HG03097 (cell line): ENCODE results near the gene IFNGR1.
A peak's percentile ranks its signal among the peaks of the same experiment; 100 is the strongest.
"Not testable (repeated sequence)": the region's sequence is repeated elsewhere in the genome, so short reads cannot be mapped to it uniquely, and the experiment has no call there.

Source experiments
- ATAC-seq: cut with Tn5 transposase; IDR thresholded peaks from one replicate; pipeline ENCODE4 v1.9.1; 2021; ENCODE audit not compliant: unreplicated experiment, low FRiP score

The IFNGR1 gene

DNA sequence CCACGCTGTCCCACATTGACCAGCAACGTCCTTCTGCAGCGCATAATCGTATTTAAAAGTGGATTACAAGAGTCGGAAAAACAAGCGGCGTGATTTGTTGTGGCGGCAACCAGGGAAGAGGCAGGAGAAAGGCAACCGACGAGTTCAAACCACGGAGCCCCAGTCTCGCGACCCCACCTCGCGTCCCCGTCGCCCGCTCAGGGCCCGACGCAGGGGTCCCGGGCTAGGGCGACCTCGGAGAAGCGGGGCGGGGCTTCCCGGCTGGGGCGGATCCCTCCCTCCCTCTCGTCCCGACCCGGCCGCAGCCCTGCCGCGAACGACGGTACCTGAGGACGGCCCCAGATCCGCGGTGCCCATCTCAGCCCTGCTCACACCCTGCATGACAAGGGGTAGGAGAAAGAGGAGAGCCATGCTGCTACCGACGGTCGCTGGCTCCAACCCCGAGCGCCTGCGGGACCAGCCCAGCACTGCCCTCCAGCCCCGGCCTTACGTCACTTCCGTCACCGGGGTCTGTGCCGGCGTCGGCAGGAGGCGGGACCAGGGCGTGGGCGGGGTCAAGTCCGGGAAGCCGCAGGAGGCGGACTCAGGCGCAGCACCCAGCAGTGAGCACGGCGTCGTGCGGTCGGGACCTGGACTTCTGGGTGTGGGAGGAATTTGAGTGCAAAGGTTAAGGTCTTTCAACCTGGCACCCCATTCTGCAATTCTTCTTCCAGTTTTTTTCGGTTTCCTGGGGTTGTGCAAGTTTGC lies at the start of gene IFNGR1:
TSS of gene IFNGR1 (minus strand) at position 469 of the 747 bp plus-strand sequence. CDS start at position 411, 58 bp downstream.
- ATAC-seq: peak; percentile 88

DNA sequence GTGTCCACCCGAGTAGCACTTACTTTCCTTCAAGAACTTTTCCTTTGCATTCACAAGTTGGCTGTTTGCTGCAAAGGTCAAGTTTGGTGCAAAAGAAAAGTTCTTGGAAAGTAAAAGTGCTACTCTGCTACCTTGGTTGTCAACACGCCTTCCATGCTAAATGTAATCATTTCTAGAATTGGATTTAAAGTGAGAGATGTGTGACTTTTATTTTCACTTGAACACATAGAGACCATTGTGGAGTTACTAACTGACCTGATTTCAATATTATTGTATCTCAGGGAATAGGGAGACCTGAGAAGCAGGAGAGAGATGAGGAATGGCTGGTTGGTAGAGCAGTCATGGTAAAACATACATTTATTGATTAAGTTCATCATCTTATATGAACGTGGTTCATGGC lies 49.7 kb upstream of the IFNGR1 start:
- ATAC-seq: no peak

DNA sequence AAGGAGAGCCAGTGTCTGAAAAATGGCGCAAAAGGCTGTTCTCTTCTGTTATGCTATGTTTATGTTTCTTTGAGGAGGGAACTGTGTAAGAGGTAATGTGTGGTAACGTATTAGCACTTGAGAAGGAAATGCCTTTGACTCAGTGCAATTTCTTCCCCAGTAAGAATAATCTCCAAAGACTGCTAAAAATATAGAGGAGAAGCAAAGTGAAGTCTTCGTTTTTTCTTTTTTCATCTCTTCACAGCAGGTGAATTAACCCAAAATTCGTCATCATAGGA lies 47.1 kb upstream of the IFNGR1 start:
- no peak for ATAC-seq

DNA sequence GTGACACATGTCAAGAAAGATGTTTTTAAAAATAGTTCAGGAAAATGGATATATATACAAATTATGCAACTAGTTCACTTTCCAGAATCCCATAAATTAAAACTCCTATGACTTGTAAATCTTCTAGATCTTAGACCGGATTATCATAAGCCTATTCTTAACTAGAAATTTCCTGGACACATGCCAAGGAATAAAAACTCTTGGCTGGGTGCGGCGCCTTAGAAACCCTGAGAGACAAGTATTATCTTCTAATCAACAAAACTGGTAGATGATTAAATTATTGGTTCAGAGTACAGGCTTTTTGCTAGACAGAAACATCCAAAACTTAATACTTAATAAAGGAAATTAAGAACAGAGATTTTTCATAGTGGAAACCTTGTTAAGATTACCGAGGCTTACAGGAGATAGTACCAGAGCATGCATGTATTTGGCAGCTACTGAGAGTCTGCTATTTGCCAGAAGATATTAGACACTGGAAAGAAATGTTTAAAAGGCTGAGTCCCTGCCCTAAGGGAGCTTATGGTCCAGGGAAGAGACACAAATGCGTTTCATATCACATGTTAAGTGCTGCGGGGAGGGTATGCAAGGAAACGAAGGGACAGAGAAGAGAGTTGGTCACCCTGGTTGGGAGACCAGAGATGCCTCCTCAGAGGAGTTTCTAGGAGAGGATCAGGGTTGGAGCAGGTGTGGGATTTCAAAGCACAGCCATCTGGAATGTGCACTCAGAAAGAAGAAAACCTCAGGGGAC lies 46.5 kb upstream of the IFNGR1 start:
- no peak for ATAC-seq

DNA sequence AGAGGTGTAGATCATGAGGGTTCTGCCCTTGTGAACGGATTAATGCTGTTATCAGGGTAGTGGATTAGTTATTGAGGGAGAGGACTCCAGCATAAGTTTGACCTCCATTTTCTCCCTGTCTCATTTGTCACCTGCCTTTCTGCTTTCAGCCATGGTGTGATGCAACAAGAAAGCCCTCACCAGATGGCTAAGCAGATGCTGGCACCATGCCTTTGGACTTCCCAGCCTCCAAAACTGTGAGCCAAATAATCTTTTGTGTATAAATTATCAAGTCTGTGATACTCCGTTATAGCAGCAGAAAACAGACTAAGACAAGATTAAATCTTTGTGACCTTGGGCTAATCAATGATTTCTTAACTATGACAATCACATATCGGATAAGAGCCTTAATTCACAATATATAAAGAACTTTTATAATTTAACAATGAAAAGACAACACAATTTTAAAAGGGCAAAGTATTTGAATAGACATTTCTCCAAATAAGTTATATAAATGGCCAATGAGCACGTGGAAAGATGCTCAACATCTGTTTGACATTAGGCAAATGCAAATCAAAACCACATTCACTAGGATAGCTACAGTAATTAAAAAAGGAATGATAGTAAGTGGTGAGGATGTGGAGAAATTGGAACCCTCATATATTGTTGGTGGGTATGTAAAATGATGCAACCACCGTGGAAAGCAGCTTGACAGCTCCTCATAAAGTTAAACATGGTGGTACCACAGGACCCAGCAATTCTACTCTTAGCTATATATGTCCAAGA lies 45.3 kb upstream of the IFNGR1 start:
- no peak for ATAC-seq

DNA sequence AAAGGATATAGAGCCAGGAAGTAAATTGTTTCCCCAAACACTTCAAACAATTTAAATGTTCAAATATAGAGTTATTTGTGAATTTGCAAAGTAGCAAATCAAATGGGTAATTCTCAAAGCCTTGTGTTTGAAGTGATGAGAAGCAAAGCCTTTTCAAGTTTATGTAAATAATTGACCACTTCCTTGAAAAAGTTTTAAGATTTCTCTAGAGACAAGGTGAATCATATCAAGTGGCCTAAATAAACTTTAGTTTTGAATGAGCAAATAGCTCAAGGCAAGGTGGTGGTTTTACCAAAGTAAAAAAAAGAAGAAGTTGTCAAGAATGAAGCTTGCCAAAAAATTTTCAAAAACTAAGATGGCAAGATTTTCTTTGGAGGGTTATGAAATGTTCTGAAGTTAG lies 42.6 kb upstream of the IFNGR1 start:
- no peak for ATAC-seq

DNA sequence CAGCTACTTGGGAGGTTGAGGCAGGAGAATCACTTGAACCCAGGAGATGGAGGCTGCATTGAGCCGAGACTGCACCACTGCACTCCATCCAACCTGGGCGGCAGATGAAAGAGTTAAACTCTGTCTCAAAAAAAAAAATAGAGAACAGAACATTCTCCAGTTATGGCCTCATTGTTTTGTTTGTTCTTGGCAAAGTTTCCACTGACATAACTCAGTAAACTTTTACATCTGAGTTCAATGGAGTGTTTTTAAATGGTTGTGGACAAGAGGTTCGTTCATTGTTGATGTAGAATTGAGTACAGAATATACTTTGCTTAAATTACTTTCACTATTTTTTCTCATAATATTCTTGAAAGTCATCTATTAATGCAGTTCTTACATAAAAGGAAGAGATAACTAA lies 42.2 kb upstream of the IFNGR1 start:
- no peak for ATAC-seq

DNA sequence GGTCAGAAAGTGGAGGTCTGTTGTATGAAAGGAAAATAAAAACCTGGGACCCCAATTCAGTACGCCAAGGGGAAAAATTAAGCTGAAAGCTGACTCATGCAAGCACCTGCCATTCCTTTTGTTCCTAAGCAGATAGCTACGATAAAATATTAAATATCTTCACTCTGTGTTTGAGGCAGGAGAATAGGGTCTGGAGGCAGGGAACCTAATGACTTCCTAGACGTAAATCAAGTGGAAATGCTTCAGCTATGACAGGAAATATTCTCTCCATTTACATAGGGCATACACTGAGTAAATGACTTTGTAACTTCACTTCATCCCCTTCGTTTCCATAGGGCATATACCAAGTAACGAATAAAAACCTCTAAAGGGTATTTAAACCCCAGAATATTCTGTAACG lies 41.0 kb upstream of the IFNGR1 start:
- ATAC-seq: no peak

DNA sequence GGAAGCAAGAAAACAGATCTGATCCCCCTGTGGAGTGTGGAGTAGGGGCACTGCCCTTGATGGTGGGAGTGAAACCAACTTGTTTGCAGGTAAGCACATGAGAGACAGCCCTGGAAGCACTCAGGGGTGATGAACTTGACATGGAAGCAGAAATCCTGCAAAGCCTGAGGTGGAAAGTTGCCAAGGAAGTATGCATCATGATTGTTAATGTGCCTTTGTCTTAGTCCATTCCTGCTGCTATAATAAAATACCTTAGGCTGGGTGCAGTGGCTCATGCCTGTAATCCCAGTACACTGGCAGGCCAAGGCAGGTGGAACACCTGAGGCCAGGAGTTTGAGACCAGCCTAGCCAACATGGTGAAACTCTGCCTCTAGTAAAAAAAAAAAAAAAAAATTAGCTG lies 40.2 kb upstream of the IFNGR1 start:
- ATAC-seq: no peak

DNA sequence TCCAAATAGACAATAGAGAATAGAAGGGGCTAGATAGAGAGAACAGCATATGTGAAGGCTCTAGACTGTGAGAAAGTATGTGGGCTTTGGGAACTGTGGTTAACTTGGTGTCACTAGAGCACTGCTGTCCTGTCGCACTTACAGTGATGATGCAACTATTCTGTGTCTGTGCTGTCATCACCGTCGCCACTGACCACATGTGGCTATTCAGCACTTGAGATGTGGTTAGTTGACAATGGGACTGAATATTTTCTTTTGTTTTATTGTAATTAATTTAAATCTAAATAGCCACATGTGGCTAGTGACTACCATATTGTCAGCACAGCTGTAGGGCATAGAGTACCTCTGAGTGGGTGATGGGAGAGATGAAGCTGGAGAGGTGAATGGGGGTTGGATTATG lies 39.0 kb upstream of the IFNGR1 start:
- no peak for ATAC-seq

DNA sequence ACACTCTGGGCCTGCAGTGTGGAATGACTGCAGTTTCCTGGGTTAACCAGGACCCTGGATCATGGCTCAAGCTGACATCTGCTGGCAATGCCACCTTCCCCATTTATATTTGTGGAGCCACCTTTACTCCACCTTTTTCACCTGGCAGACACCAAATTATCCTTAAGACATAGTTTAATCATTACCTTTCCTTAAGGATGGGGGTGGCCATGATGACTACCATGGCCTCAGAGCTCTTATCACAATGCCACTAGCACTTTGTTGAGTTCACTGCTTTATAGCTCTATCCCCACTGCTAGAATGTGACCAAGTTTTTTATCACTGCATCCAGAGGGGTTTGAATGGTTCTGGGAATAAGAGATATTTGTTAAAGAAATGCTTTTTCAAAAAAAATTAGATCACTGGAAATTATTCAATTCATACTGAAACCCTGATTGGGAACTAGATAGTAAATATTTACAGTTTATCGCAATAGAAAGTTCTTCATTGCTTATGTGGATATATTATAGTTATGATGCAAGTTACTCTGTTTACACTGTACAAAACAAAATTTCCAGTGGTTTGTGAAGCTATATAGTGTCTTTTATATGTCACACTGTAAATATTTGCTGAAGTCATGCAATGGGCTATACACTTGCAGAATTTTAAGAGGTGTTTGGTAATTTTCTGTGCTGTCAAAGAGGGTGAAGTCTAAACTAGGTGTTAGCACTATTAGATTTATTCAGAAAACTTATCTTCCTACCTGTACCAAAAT lies 37.3 kb upstream of the IFNGR1 start:
- no peak for ATAC-seq

DNA sequence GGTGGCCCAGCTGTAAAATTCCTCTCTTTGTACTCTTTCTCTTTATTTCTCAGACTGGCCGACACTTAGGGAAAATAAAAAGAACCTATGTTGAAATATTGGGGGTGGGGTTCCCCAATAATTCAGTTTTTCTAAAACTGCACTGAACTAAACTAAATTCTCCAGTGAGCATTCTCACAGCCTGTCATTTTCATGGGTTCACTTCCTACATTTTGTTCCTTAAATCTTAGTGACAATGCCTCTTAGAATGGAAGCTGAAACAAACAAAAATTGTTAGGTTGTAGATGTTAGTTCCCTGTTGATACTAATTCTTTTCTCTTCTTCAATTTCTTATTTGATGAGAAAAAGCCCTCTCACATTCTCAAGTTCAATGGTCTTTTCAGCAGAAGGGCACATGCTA lies 35.8 kb upstream of the IFNGR1 start:
- ATAC-seq: no peak

DNA sequence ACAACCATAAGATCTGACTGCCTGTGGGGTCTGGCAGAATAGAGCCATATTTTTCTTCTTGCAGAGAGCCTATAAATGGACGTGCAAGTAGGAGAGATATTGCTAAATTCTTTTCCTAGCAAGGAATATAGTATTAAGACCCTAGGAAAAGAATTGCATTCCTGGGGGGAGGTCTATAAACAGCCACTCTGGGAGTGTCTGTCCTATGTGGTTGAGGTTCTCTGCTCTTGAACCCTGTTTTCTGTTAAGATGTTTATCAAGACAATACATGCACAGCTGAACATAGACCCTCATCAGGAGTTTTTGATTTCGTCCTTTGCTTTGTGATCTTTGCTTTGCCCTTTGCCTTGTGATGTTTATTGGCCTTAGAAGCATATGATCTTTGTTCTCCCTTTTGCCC lies 35.2 kb upstream of the IFNGR1 start:
- ATAC-seq: not testable (repeated sequence)

DNA sequence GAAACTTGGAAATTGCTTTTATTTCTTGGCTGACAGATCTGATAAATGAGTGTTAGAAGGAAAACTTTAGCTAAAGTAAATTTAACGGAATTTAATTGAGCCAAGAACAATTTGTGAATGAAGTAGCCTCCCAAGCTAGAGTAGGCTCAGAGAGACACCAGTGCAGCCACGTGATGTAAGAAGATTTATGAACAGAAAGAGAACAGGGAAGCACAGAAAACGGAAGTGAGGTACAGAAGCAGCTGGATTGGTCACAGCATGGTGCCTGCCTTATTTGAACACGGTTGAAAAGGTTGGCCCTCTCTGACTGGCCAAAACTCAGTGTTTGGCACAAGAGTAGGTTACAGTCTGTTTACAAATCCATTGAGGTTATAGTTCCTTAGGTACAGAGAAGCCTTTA lies 29.5 kb upstream of the IFNGR1 start:
- no peak for ATAC-seq

DNA sequence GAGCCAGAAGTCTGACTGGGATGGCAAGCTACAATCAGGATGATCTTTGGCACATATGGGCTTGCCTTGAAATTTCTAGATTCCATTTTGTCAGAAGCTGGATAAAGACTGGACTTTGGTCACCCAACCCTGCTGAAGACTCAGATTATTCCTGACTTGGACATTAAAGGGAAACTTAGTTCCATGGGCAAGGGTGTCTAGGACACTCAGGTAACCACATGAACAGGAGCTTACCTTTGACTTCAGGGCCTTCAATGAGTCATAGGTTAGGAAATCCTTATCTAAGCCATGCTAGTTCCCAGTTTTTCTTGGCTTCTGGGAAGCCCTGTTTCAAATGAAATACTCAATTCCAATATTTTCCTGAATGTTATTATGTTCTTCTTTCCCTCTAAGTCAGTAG lies 28.5 kb upstream of the IFNGR1 start:
- no peak for ATAC-seq

DNA sequence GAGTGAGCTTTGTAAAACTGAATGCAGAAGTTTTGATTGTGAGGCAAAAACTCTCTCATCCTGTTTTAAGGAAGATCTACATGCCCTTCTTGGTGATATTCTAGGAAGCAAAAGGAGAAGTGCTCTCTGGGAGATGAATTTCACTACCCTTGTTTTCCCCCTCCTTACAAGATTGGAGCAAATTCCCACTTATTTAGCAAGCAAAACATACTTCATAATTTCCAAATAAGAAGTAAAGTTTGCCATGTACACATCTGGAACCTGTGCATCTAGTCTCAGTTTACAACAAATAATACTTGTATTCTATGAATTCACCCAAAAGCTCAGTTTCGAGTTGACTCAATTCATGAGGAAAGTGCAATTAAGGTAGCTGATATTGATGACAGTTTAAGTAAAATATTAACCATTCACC lies 27.6 kb upstream of the IFNGR1 start:
- no peak for ATAC-seq

DNA sequence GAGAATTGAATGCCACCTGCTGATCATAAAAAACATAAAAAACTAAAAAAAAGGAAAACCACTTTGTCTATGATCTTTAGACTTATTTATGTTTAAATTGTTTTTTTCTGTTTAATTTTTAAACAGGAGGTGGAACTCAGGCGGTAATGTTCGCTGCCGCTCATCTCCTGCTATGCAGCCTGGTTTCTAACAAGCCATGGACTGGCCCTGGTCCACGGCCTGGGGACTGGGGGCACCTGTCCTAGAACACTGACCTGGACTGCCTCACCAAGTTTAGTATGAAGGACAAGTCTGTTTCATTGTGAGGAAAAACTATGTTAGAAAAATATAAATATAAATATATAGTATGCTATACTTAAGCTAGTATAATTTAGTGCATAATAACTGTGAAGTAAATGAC lies 27.0 kb upstream of the IFNGR1 start:
- no peak for ATAC-seq

DNA sequence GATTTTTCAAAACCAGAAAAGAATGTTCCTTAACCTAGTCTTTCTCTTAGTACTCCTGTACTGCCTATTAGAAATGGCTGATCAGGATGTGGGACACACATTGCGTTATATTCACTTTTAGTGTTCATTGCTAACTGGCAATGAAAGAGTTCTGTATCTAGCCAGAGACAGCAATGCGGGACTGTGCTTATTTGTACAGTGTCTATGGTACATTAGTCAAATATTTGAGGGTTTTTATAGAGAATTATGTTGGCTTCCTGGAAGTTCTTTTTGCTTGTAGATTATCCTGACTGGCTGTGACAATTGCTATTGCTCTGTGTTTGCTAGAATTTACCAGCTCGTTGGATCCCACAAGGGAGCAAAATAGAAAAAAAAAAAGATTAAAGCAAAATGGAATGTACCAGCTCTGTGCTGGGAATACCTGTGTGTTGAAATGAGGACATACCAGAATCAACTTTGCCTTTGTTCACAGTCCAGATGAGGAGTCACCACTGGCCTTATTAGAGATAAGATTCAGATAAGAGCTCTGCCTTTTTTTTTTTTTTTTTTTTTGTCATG lies 22.4 kb upstream of the IFNGR1 start:
- ATAC-seq: no peak

DNA sequence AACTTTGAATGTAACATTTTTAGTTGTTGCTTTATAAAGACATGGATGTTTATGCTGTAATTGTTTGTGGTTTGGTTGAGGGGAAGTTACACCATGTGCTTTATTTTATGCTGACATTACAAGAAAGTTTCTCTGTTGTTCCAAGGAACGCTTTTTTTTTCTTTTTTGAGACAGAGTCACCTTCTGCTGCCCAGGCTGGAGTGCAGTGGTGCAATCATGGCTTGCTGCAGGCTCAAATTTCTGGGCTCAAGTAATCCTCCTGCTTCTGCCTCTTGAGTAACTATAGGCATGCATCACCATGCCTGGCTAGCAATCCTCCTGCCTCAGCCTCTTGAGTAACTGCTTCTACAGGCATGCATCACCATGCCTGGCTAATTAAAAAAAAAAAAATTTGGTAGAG lies 21.0 kb upstream of the IFNGR1 start:
- no peak for ATAC-seq

DNA sequence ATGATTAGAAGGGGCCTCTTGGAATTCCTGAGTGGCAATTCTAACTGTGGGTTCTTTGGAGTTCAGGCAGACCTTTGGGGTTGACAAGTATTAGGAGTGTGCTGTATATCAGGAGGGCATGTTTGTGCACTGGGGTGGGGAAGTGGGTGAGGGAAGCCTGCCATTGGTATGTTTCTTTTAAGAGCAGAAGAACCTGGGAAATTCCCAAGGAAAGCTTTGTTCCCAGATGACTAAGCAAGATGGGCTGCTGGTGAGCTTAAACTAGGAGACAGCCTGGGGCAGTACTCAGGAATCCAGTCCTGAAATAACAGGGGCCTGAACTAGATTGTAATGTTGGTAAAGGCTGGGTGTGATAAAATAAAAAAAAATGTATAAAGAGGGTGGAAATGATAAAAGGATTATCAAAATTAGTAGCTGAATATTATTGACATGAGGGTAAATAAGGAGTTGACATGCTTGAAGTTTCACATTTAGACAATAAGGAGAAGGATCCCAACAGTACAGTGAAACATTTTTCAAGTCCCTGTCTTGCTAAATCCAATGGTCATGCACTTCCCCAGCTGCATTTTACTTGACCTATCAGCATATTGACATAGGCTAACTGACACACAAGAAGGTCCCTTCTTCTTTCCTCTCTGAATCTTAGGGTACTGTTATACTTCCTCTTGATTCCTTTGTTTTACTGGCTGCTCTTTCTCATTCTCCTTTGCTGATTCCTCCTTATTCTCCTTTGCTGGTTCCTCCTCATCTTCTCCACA lies 18.4 kb upstream of the IFNGR1 start:
- ATAC-seq: no peak
